HEK293T (cell line): ENCODE data around the gene ARHGAP10.

Experiments used
- BHLHE40 ChIP-seq: fragments of 450-650 bp; IDR thresholded peaks from 2 replicates; pipeline ENCODE4 v1.6.1; 2016; ENCODE audit warnings: mild to moderate bottlenecking, moderate library complexity, borderline replicate concordance
- ELF4 ChIP-seq: fragments of 450-650 bp; IDR thresholded peaks from 2 replicates; pipeline ENCODE4 v1.6.1; 2017; ENCODE audit warnings: antibody characterized with exemption
- HDGF ChIP-seq: fragments of 450-650 bp; IDR thresholded peaks from 2 replicates; pipeline ENCODE4 v1.6.1; 2017; ENCODE audit warnings: antibody characterized with exemption, borderline replicate concordance
- SP1 ChIP-seq: fragments of 450-650 bp; IDR thresholded peaks from 2 replicates; pipeline ENCODE4 v1.6.1; 2017
- TARDBP ChIP-seq: fragments of 450-650 bp; IDR thresholded peaks from 2 replicates; pipeline ENCODE4 v1.6.1; 2016
- ZNF384 ChIP-seq: fragments of 450-650 bp; IDR thresholded peaks from 2 replicates; pipeline ENCODE4 v1.6.1; 2016

DNA sequence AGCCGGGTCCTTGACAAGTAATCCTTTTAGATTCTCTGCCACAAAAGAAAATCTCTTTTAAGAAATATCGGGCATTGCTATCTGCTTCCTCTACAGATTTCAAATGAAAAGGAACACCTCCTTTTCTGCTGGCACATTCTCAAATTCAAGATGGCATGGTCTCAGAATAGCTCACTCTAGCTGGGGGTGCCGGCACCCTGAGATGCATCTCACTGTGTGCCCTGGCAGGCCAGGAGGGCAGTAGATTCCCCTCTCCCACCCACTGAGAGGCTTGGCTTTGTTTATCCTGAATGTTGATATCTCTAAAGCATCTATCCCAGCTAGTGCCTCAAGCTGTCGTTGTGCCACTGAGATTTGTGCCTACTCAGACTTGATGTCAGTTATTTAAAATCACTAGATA, 319.5 kb downstream of the ARHGAP10 start:
- TF ChIP-seq ZNF384: no peak
- no peak for TF ChIP-seq TARDBP
- TF ChIP-seq ELF4: no peak
- no peak for TF ChIP-seq BHLHE40
- no peak for TF ChIP-seq SP1
- TF ChIP-seq HDGF: no peak
